MM.1S (cell line): ENCODE data around the gene NDOR1.

Experiments
- DNase-seq: peaks from one replicate; pipeline ENCODE4 v3.0.0-alpha.2; 2015
- H2AFZ ChIP-seq: fragments of 300-600 bp; sonication (generic); 2 replicates; pipeline ENCODE4 v1.6.0; 2016; ENCODE audit warnings: antibody characterized with exemption, low read length
- H3F3A ChIP-seq: fragments of 300-600 bp; sonication (generic); 2 replicates; pipeline ENCODE4 v1.6.1; 2016; ENCODE audit warnings: mild to moderate bottlenecking, antibody characterized with exemption, low read length, moderate library complexity, mixed read lengths; ENCODE audit not compliant: insufficient read depth
- H3K27ac ChIP-seq: fragments of 300-600 bp; sonication (generic); 2 replicates; pipeline ENCODE4 v1.5.1; 2016; ENCODE audit warnings: mild to moderate bottlenecking, low read length
- H3K27me3 ChIP-seq: fragments of 300-600 bp; sonication (generic); replicated peaks from 2 replicates; pipeline ENCODE4 v1.6.0; 2016; ENCODE audit warnings: low read length; ENCODE audit not compliant: insufficient read depth
- H3K36me3 ChIP-seq: fragments of 300-600 bp; sonication (generic); replicated peaks from 2 replicates; pipeline ENCODE4 v1.6.1; 2016; ENCODE audit warnings: mild to moderate bottlenecking, low read length, mixed read lengths; ENCODE audit not compliant: insufficient read depth
- H3K4me1 ChIP-seq: fragments of 300-600 bp; sonication (generic); 2 replicates; pipeline ENCODE4 v1.6.1; 2016; ENCODE audit warnings: low read length, mixed read lengths
- H3K4me2 ChIP-seq: fragments of 300-600 bp; sonication (generic); 2 replicates; pipeline ENCODE4 v1.6.0; 2016; ENCODE audit warnings: low read depth, low read length
- H3K4me3 ChIP-seq: fragments of 300-600 bp; sonication (generic); 2 replicates; pipeline ENCODE4 v1.5.1; 2016; ENCODE audit warnings: low read length, mixed read lengths
- H3K79me2 ChIP-seq: fragments of 300-600 bp; sonication (generic); 2 replicates; pipeline ENCODE4 v1.6.1; 2016; ENCODE audit warnings: mixed run types, low read length, mixed read lengths
- H3K9ac ChIP-seq: fragments of 300-600 bp; sonication (generic); 2 replicates; pipeline ENCODE4 v1.6.1; 2016; ENCODE audit warnings: low read length, mixed read lengths
- H3K9me2 ChIP-seq: fragments of 300-600 bp; sonication (generic); replicated peaks from 2 replicates; pipeline ENCODE4 v1.6.1; 2016; ENCODE audit warnings: mild to moderate bottlenecking, low read length, mixed read lengths; ENCODE audit not compliant: insufficient read depth
- H3K9me3 ChIP-seq: fragments of 300-600 bp; sonication (generic); replicated peaks from 2 replicates; pipeline ENCODE4 v1.6.1; 2016; ENCODE audit warnings: mild to moderate bottlenecking, low read length, mixed read lengths; ENCODE audit not compliant: insufficient read depth
- H4K20me1 ChIP-seq: fragments of 300-600 bp; sonication (generic); 2 replicates; pipeline ENCODE4 v1.6.1; 2016; ENCODE audit warnings: mild to moderate bottlenecking, low read length, moderate library complexity, mixed read lengths; ENCODE audit not compliant: insufficient read depth
- CTCF ChIP-seq: fragments of 300-600 bp; sonication (generic); IDR thresholded peaks from 2 replicates; pipeline ENCODE4 v1.5.1; 2016; ENCODE audit warnings: antibody characterized with exemption, low read length, mixed read lengths
- EZH2 ChIP-seq: fragments of 300-600 bp; sonication (generic); optimal IDR thresholded peaks from 2 replicates; pipeline ENCODE3; 2017; ENCODE audit warnings: low read depth, mild to moderate bottlenecking, antibody characterized with exemption, low read length, mixed read lengths
- EZH2phosphoT487 ChIP-seq: fragments of 300-600 bp; sonication (generic); IDR thresholded peaks from 2 replicates; pipeline ENCODE4 v1.6.1; 2018; ENCODE audit warnings: antibody characterized with exemption, low read length

Gene NDOR1

GRCh38 chr9:137172901-137173795, 32.4 kb upstream of the NDOR1 start:
- Histone ChIP-seq H3K4me1 (no peaks in the 10 kb centered on the region), H3K27ac (no peak overlapping the region), H3K27me3 (peaks cover 40% of the 10 kb centered on the region), H3K79me2 (no peaks in the 10 kb centered on the region), H3K36me3 (no peaks in the 10 kb centered on the region), H3K4me3 (no peak overlapping the region), H3K9me3 (no peaks in the 10 kb centered on the region), H3K9me2 (no peaks in the 10 kb centered on the region), H3F3A (peaks cover 10% of the 10 kb centered on the region; the same call in 1 of the 2 replicates), H3K4me2 (no peak overlapping the region), H3K9ac (no peak overlapping the region), H2AFZ (no peak overlapping the region), H4K20me1 (no peaks in the 10 kb centered on the region)
- TF ChIP-seq CTCF, result no peak
- no peak for TF ChIP-seq EZH2
- no peak for TF ChIP-seq EZH2phosphoT487
- no peak for DNase-seq

GRCh38 chr9:137173796-137174664, 31.5 kb upstream of the NDOR1 start:
- no peak overlapping the region for H3K4me2 ChIP-seq
- peaks cover 10% of the 10 kb centered on the region; the same call in 1 of the 2 replicates for H3F3A ChIP-seq
- no peaks in the 10 kb centered on the region for H3K4me1 ChIP-seq
- no peaks in the 10 kb centered on the region for H3K9me2 ChIP-seq
- no peak overlapping the region for H3K4me3 ChIP-seq
- TF ChIP-seq EZH2 (no peak), EZH2phosphoT487 (no peak), CTCF (no peak)
- no peak overlapping the region for H3K9ac ChIP-seq
- DNase-seq, result no peak
- H3K27ac ChIP-seq, result no peak overlapping the region
- no peaks in the 10 kb centered on the region for H3K9me3 ChIP-seq
- H2AFZ ChIP-seq, result no peak overlapping the region
- H4K20me1 ChIP-seq, result no peaks in the 10 kb centered on the region
- H3K27me3 ChIP-seq, result peaks cover 36% of the 10 kb centered on the region
- no peaks in the 10 kb centered on the region for H3K79me2 ChIP-seq
- H3K36me3 ChIP-seq, result no peaks in the 10 kb centered on the region

GRCh38 chr9:137174722-137175293, 30.7 kb upstream of the NDOR1 start:
- Histone ChIP-seq H3K4me2 (no peak overlapping the region), H3K27me3 (peaks cover 30% of the 10 kb centered on the region)

More at GRCh38 chr9:137174722-137175293, 30.7 kb upstream of the NDOR1 start:
- no peak overlapping the region for H3K9ac ChIP-seq
- no peaks in the 10 kb centered on the region for H3K79me2 ChIP-seq
- H3K9me3 ChIP-seq, result no peaks in the 10 kb centered on the region
- H3K4me3 ChIP-seq, result no peak overlapping the region
- no peak overlapping the region for H2AFZ ChIP-seq
- TF ChIP-seq EZH2, result no peak
- TF ChIP-seq EZH2phosphoT487, result no peak
- TF ChIP-seq CTCF, result no peak
- no peaks in the 10 kb centered on the region for H3K36me3 ChIP-seq
- H3K9me2 ChIP-seq, result no peaks in the 10 kb centered on the region
- no peaks in the 10 kb centered on the region for H3K4me1 ChIP-seq
- H4K20me1 ChIP-seq, result no peaks in the 10 kb centered on the region
- DNase-seq, result no peak
- peaks cover 10% of the 10 kb centered on the region; the same call in 1 of the 2 replicates for H3F3A ChIP-seq
- no peak overlapping the region for H3K27ac ChIP-seq
